ENCODE results near the gene VASP. TPM values are rescaled to one million over a fixed set of nuclear protein-coding genes. Genes with fewer than 3 reads are reported as not detected.

Gene VASP
- total RNA-seq, 1 donor from 2014 or later, result 51.9 TPM

DNA sequence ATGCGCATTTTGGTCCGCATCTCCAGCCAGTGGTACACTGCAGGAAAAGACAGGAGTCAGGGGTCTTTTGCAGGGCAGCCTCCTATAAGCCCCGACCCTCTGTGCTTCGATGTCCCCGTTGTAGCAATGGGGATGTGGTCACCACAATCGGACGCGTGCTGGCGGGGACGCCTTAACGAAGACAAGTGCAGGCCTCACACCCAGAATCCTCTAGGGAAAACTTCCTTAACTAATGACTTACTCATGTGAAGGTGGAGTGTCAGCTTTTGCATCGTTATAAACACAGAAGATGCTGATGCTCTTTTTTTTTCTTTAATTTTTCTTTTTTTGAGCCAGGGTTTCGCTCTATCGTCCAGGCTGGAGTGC is 22.1 kb downstream of the VASP start:
- TF ChIP-seq, protein P1, sequence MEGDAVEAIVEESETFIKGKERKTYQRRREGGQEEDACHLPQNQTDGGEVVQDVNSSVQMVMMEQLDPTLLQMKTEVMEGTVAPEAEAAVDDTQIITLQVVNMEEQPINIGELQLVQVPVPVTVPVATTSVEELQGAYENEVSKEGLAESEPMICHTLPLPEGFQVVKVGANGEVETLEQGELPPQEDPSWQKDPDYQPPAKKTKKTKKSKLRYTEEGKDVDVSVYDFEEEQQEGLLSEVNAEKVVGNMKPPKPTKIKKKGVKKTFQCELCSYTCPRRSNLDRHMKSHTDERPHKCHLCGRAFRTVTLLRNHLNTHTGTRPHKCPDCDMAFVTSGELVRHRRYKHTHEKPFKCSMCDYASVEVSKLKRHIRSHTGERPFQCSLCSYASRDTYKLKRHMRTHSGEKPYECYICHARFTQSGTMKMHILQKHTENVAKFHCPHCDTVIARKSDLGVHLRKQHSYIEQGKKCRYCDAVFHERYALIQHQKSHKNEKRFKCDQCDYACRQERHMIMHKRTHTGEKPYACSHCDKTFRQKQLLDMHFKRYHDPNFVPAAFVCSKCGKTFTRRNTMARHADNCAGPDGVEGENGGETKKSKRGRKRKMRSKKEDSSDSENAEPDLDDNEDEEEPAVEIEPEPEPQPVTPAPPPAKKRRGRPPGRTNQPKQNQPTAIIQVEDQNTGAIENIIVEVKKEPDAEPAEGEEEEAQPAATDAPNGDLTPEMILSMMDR (conservative IDR thresholded peaks at IDR 0.05), result no peak
- no peaks in the 10 kb centered on the region for H3K9me3 Mint-ChIP-seq
- peaks cover 14% of the 10 kb centered on the region for H3K36me3 Mint-ChIP-seq
- DNase-seq (ENCODE audit: extremely low spot score, unreplicated experiment), result no peak
- peak overlapping the region; percentile 83 for H3K4me3 Mint-ChIP-seq
- peaks cover 14% of the 10 kb centered on the region for H3K4me1 Mint-ChIP-seq (ENCODE audit: unreplicated experiment)
- no peak overlapping the region for H3K27ac Mint-ChIP-seq
- peaks cover 31% of the 10 kb centered on the region for H3K27me3 Mint-ChIP-seq

DNA sequence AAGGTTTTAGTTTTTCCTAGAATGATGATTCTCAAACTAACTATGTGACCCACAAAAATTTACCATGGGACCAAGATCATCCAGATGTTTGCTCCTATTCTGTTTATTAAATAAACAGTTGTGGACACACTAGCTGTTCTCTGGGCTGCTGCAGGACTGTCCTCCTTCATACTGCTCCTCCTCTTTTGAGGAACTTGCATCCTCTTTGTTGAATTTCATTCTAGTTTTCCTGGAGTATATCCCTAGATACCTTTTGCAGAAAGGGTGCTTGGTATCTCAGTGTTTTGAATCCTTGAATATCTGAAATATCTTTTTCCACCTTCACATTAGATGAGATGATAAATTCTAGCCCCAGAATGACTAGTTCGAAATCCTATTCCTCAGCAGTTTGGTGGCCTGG is 24.1 kb downstream of the VASP start:
- Mint-ChIP-seq H3K27me3 (peaks cover 31% of the 10 kb centered on the region), H3K9me3 (no peaks in the 10 kb centered on the region), H3K4me1 (ENCODE audit: unreplicated experiment) (peaks cover 14% of the 10 kb centered on the region), H3K27ac (no peak overlapping the region), H3K4me3 (no peak overlapping the region), H3K36me3 (peaks cover 9% of the 10 kb centered on the region)
- DNase-seq (ENCODE audit: extremely low spot score, unreplicated experiment), result no peak
- TF ChIP-seq, protein P1 (conservative IDR thresholded peaks at IDR 0.05), result no peak

DNA sequence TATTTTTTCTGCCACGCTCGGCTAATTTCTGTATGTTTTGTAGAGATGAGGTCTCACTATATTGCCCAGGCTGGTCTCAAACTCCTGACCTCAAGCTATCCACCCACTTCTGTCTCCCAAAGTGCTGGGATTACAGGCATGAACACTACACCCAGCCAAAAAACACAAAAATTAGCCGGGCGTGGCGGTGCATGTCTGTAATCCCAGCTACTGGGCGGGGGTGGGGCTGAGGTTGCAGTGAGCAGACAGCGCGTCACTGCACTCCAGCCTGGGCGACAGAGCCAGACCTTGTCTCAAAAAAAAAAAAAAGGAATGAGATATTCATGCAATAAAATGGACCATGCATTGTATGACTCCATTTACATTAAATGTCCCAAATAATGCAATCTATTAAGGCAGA is 32.2 kb downstream of the VASP start:
- Mint-ChIP-seq H3K36me3 (no peaks in the 10 kb centered on the region), H3K4me1 (ENCODE audit: unreplicated experiment) (no peaks in the 10 kb centered on the region), H3K4me3 (no peak overlapping the region), H3K9me3 (no peaks in the 10 kb centered on the region), H3K27me3 (no peaks in the 10 kb centered on the region), H3K27ac (no peak overlapping the region)
- TF ChIP-seq, protein P1 (conservative IDR thresholded peaks at IDR 0.05), result no peak
- no peak for DNase-seq (ENCODE audit: extremely low spot score, unreplicated experiment)

DNA sequence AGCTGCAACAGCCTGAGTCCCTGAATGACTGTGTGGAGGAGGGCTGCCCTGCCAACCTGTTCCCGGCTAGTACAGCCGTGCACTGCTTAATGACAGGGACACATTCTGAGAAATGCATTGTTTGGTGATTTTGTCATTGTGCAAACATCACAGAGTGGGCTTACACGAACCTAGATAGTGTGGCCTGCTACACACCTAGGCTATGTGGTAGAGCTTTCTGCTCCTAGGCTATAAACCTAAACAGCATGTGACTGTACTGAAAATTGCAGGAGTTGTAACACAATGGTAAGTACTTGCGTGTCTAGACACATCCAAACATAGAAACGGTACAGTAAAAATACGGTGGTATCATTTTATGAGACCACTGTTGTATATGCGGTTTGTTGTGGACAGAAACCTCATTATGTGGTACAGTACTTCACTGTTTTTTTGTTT is 35.0 kb downstream of the VASP start:
- Mint-ChIP-seq H3K36me3 (no peaks in the 10 kb centered on the region), H3K4me3 (no peak overlapping the region), H3K27me3 (no peaks in the 10 kb centered on the region), H3K27ac (no peak overlapping the region), H3K4me1 (ENCODE audit: unreplicated experiment) (no peaks in the 10 kb centered on the region), H3K9me3 (no peaks in the 10 kb centered on the region)
- DNase-seq (ENCODE audit: extremely low spot score, unreplicated experiment), result no peak
- TF ChIP-seq, protein P1 (conservative IDR thresholded peaks at IDR 0.05), result no peak

DNA sequence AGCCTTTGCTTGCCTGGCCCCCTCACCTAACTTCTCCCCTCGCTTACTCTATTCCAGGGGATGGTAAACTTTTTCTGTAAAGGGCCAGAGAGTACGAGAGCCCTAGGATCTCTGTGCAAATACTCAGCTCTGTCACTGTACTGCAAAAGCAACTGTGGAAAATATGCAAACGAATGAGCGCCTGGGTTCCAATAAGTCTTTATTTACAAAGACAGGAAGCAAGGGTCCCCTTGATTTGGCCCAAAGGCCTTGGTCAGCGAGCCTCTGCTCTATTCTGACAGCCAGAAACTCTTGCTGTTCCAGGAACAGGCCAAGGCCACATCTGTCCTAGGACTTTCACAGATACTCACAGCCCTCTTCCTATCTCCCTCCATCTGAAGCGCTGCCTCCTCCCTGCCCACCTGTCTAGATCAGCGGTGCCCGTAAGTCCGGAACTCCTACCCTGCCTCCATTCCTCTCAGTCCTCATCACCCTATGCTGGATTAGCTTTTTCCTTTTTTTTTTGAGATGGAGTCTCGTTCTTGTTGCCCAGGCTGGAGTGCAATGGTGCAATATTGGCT is 40.0 kb downstream of the VASP start:
- Mint-ChIP-seq H3K4me3 (no peak overlapping the region), H3K4me1 (ENCODE audit: unreplicated experiment) (peaks cover 6% of the 10 kb centered on the region)

More for the DNA sequence above, 40.0 kb downstream of the VASP start:
- no peaks in the 10 kb centered on the region for H3K27me3 Mint-ChIP-seq
- no peaks in the 10 kb centered on the region for H3K36me3 Mint-ChIP-seq
- no peaks in the 10 kb centered on the region for H3K9me3 Mint-ChIP-seq
- no peak overlapping the region for H3K27ac Mint-ChIP-seq
- no peak for DNase-seq (ENCODE audit: extremely low spot score, unreplicated experiment)
- TF ChIP-seq, protein P1 (conservative IDR thresholded peaks at IDR 0.05), result no peak
